ENCODE results near the gene HNRNPC. TPM values are rescaled to one million over a fixed set of nuclear protein-coding genes. Genes with fewer than 3 reads are reported as not detected.
"Not testable (repeated sequence)": the region's sequence is repeated elsewhere in the genome, so short reads cannot be mapped to it uniquely, and the experiment has no call there.

HNRNPC gene
- total RNA-seq, 1 donor from 2014 or later: 683 TPM

GRCh38 chr14:21309238-21309636, 40.0 kb upstream of the HNRNPC start:
- Mint-ChIP-seq H3K4me3 (peak overlapping the region; percentile 87), H3K27ac (peak overlapping the region; percentile 93), H3K36me3 (ENCODE audit: low read depth) (no peaks in the 10 kb centered on the region), H3K27me3 (no peaks in the 10 kb centered on the region), H3K4me1 (peaks cover 26% of the 10 kb centered on the region), H3K9me3 (no peaks in the 10 kb centered on the region)
- intact Hi-C loops (cut with micrococcal nuclease): loop anchor here (5.0 to 10.0 kb wide), 4 partner anchors 43 to 1993 kb away; partner anchors contain the start of genes DAD1 and PPP1R3E
- no peak for ATAC-seq (ENCODE audit: low read depth)
- ChIA-PET CTCF (no interaction called here), POLR2A (interaction anchor here (0.9 to 3.3 kb wide), 7 partner anchors 9 to 75 kb away, joined by 4 to 31 read pairs (median 7); partner anchors contain the start of gene SUPT16H)
- TF ChIP-seq CTCF (IDR thresholded peaks at IDR 0.05): no peak
- DNase-seq: no peak

- intact Hi-C loops (cut with micrococcal nuclease): loop anchor here (1.0 to 10.0 kb wide), 10 partner anchors 8 to 1994 kb away; partner anchors contain the start of genes CHD8, DAD1, HNRNPC and PPP1R3E
- no peak for TF ChIP-seq CTCF (IDR thresholded peaks at IDR 0.05)
- peak; percentile 85 for ATAC-seq (ENCODE audit: low read depth)
- DNase-seq: peak; percentile 51
- H3K27me3 Mint-ChIP-seq: no peaks in the 10 kb centered on the region
- H3K4me1 Mint-ChIP-seq: peaks cover 26% of the 10 kb centered on the region
- no peaks in the 10 kb centered on the region for H3K36me3 Mint-ChIP-seq (ENCODE audit: low read depth)
- ChIA-PET CTCF (no interaction called here), POLR2A (interaction anchor here (0.6 to 3.3 kb wide), 14 partner anchors 9 to 128 kb away, joined by 3 to 31 read pairs (median 6); partner anchors contain the start of genes HNRNPC and SUPT16H)
- H3K9me3 Mint-ChIP-seq: no peaks in the 10 kb centered on the region
- H3K4me3 Mint-ChIP-seq: peak overlapping the region; percentile 87
- H3K27ac Mint-ChIP-seq: peak overlapping the region; percentile 93
Observed at GRCh38 chr14:21308479-21309237, 39.4 kb upstream of the HNRNPC start.

- no peak for ATAC-seq (ENCODE audit: low read depth)
- H3K4me3 Mint-ChIP-seq: peak overlapping the region; percentile 87
- peaks cover 26% of the 10 kb centered on the region for H3K4me1 Mint-ChIP-seq
- H3K9me3 Mint-ChIP-seq: no peaks in the 10 kb centered on the region
- no peak for TF ChIP-seq CTCF (IDR thresholded peaks at IDR 0.05)
- peak overlapping the region; percentile 93 for H3K27ac Mint-ChIP-seq
- no peaks in the 10 kb centered on the region for H3K36me3 Mint-ChIP-seq (ENCODE audit: low read depth)
- no peaks in the 10 kb centered on the region for H3K27me3 Mint-ChIP-seq
- DNase-seq: no peak
- intact Hi-C loops (cut with micrococcal nuclease): loop anchor here (1.0 to 10.0 kb wide), 10 partner anchors 8 to 1994 kb away; partner anchors contain the start of genes CHD8, DAD1, HNRNPC and PPP1R3E
- ChIA-PET CTCF (no interaction called here), POLR2A (interaction anchor here (0.6 to 3.3 kb wide), 11 partner anchors 10 to 76 kb away, joined by 3 to 31 read pairs (median 5); partner anchors contain the start of genes HNRNPC and SUPT16H)
Observed at GRCh38 chr14:21308132-21308478, 38.9 kb upstream of the HNRNPC start.

GRCh38 chr14:21307637-21308036, 38.4 kb upstream of the HNRNPC start:
- Mint-ChIP-seq H3K36me3 (ENCODE audit: low read depth) (no peaks in the 10 kb centered on the region), H3K4me3 (peak overlapping the region; percentile 87), H3K27ac (peak overlapping the region; percentile 93), H3K27me3 (no peaks in the 10 kb centered on the region), H3K4me1 (peaks cover 26% of the 10 kb centered on the region), H3K9me3 (no peaks in the 10 kb centered on the region)
- no peak for TF ChIP-seq CTCF (IDR thresholded peaks at IDR 0.05)
- CTCF ChIA-PET: no interaction called here
- DNase-seq (no peak), ATAC-seq (ENCODE audit: low read depth) (peak; percentile 31)
- intact Hi-C loops (cut with micrococcal nuclease): loop anchor here (1.0 to 10.0 kb wide), 10 partner anchors 7 to 1995 kb away; partner anchors contain the start of genes CHD8, DAD1, HNRNPC and PPP1R3E
- POLR2A ChIA-PET: interaction anchor here (0.6 to 3.3 kb wide), 11 partner anchors 10 to 77 kb away, joined by 3 to 31 read pairs (median 5); partner anchors contain the start of genes HNRNPC and SUPT16H

- not testable (repeated sequence) for H3K4me3 Mint-ChIP-seq; H3K9me3 Mint-ChIP-seq; H3K36me3 Mint-ChIP-seq (ENCODE audit: low read depth); H3K27me3 Mint-ChIP-seq; H3K27ac Mint-ChIP-seq; DNase-seq; ATAC-seq (ENCODE audit: low read depth)
- peaks cover 25% of the 10 kb centered on the region for H3K4me1 Mint-ChIP-seq
- POLR2A ChIA-PET: interaction anchor here (0.6 to 1.2 kb wide), 3 partner anchors 26 to 37 kb away, joined by 3 to 10 read pairs (median 5); no protein-coding TSS in a partner anchor
- intact Hi-C loops (cut with micrococcal nuclease): loop anchor here (10.0 kb wide), 2 partner anchors 772 to 1282 kb away; partner anchors contain the start of gene DAD1
- CTCF ChIA-PET: interaction anchor here (0.6 kb wide), 1 partner anchor 9 kb away, joined by 4 read pairs; no protein-coding TSS in a partner anchor
Observed at GRCh38 chr14:21302836-21303140, 33.5 kb upstream of the HNRNPC start.
